Measurements from ENCODE around the gene VPS33A.

VPS33A gene

GRCh38 chr12:122244565-122245371 lies 21.5 kb downstream of the VPS33A start:
- H3F3A ChIP-seq (ENCODE audit: low read depth), result peaks cover 3% of the 10 kb centered on the region; the same call in 1 of the 2 replicates
- no peaks in the 10 kb centered on the region for H3K79me2 ChIP-seq (ENCODE audit: insufficient read depth, low read length)
- H3K4me1 ChIP-seq (ENCODE audit: insufficient read depth, low read length, poor library complexity, severe bottlenecking), result peaks cover 18% of the 10 kb centered on the region
- H3K9ac ChIP-seq (ENCODE audit: low read depth, low read length, poor library complexity, severe bottlenecking), result peak overlapping the region; percentile 32
- H4K20me1 ChIP-seq (ENCODE audit: insufficient read depth, low read length, poor library complexity, severe bottlenecking), result no peaks in the 10 kb centered on the region
- H3K9me2 ChIP-seq (replicated peaks; ENCODE audit: low read depth, low read length), result no peaks in the 10 kb centered on the region
- peak overlapping the region; percentile 66 for H3K4me3 ChIP-seq (ENCODE audit: low read length, poor library complexity, severe bottlenecking)
- no peak for TF ChIP-seq EZH2phosphoT487 (IDR thresholded peaks at IDR 0.05; ENCODE audit: borderline replicate concordance)
- no peak for TF ChIP-seq CTCF (conservative IDR thresholded peaks at IDR 0.05; ENCODE audit: low read length)
- peak overlapping the region; percentile 48 for H2AFZ ChIP-seq (ENCODE audit: low read length)
- H3K4me2 ChIP-seq (ENCODE audit: low read depth, low read length, poor library complexity, severe bottlenecking), result peak overlapping the region; percentile 77
- peaks cover 12% of the 10 kb centered on the region; the same call in 1 of the 2 replicates for H3K36me3 ChIP-seq (ENCODE audit: insufficient read depth, low read length)
- no peaks in the 10 kb centered on the region for H3K27me3 ChIP-seq (ENCODE audit: insufficient read depth, low read length, poor library complexity, severe bottlenecking)
- H3K9me3 ChIP-seq (ENCODE audit: insufficient read depth, low read depth, low read length), result no peaks in the 10 kb centered on the region

GRCh38 chr12:122243965-122244364 lies 22.3 kb downstream of the VPS33A start:
- peak overlapping the region; percentile 32 for H3K9ac ChIP-seq (ENCODE audit: low read depth, low read length, poor library complexity, severe bottlenecking)

GRCh38 chr12:122238861-122239260 lies 27.4 kb downstream of the VPS33A start:
- peaks cover 20% of the 10 kb centered on the region; the same call in 1 of the 2 replicates for H3K36me3 ChIP-seq (ENCODE audit: insufficient read depth, low read length)
- H3F3A ChIP-seq (ENCODE audit: low read depth), result 0 out of 2 replicates have a peak, but pooled peaks cover 2% of the 10 kb centered on the region
- no peaks in the 10 kb centered on the region for H3K79me2 ChIP-seq (ENCODE audit: insufficient read depth, low read length)
- no peaks in the 10 kb centered on the region for H4K20me1 ChIP-seq (ENCODE audit: insufficient read depth, low read length, poor library complexity, severe bottlenecking)
- H3K9ac ChIP-seq (ENCODE audit: low read depth, low read length, poor library complexity, severe bottlenecking), result no peak overlapping the region
- H3K27me3 ChIP-seq (ENCODE audit: insufficient read depth, low read length, poor library complexity, severe bottlenecking), result no peaks in the 10 kb centered on the region
- peaks cover 5% of the 10 kb centered on the region for H3K4me1 ChIP-seq (ENCODE audit: insufficient read depth, low read length, poor library complexity, severe bottlenecking)
- no peak overlapping the region for H3K4me3 ChIP-seq (ENCODE audit: low read length, poor library complexity, severe bottlenecking)
- TF ChIP-seq EZH2phosphoT487 (IDR thresholded peaks at IDR 0.05; ENCODE audit: borderline replicate concordance) (no peak), CTCF (conservative IDR thresholded peaks at IDR 0.05; ENCODE audit: low read length) (no peak)
- H3K9me2 ChIP-seq (replicated peaks; ENCODE audit: low read depth, low read length), result no peaks in the 10 kb centered on the region
- no peaks in the 10 kb centered on the region for H3K9me3 ChIP-seq (ENCODE audit: insufficient read depth, low read depth, low read length)
- H2AFZ ChIP-seq (ENCODE audit: low read length), result no peak overlapping the region
- H3K4me2 ChIP-seq (ENCODE audit: low read depth, low read length, poor library complexity, severe bottlenecking), result no peak overlapping the region

More at GRCh38 chr12:122243965-122244364, 22.3 kb downstream of the VPS33A start:
- peaks cover 8% of the 10 kb centered on the region; the same call in 1 of the 2 replicates for H3K36me3 ChIP-seq (ENCODE audit: insufficient read depth, low read length)
- H3F3A ChIP-seq (ENCODE audit: low read depth), result peaks cover 3% of the 10 kb centered on the region; the same call in 1 of the 2 replicates
- H3K27me3 ChIP-seq (ENCODE audit: insufficient read depth, low read length, poor library complexity, severe bottlenecking), result no peaks in the 10 kb centered on the region
- H3K79me2 ChIP-seq (ENCODE audit: insufficient read depth, low read length), result no peaks in the 10 kb centered on the region
- no peaks in the 10 kb centered on the region for H3K9me2 ChIP-seq (replicated peaks; ENCODE audit: low read depth, low read length)
- no peaks in the 10 kb centered on the region for H4K20me1 ChIP-seq (ENCODE audit: insufficient read depth, low read length, poor library complexity, severe bottlenecking)
- H3K9me3 ChIP-seq (ENCODE audit: insufficient read depth, low read depth, low read length), result no peaks in the 10 kb centered on the region
- peak overlapping the region; percentile 77 for H3K4me2 ChIP-seq (ENCODE audit: low read depth, low read length, poor library complexity, severe bottlenecking)
- H3K4me3 ChIP-seq (ENCODE audit: low read length, poor library complexity, severe bottlenecking), result peak overlapping the region; percentile 66
- peaks cover 18% of the 10 kb centered on the region for H3K4me1 ChIP-seq (ENCODE audit: insufficient read depth, low read length, poor library complexity, severe bottlenecking)
- TF ChIP-seq EZH2phosphoT487 (IDR thresholded peaks at IDR 0.05; ENCODE audit: borderline replicate concordance), result no peak
- no peak for TF ChIP-seq CTCF (conservative IDR thresholded peaks at IDR 0.05; ENCODE audit: low read length)
- no peak overlapping the region for H2AFZ ChIP-seq (ENCODE audit: low read length)

Measured in Loucy (cell line).